SIG-M5 treated with dmso at 0.1 percent for 504 hours (cell line): ENCODE measurements around the gene NDOR1.

Source experiments
- DNase-seq: peaks from one replicate; lab custom pipeline; 2025; ENCODE audit not compliant: unreplicated experiment; lab: John Stamatoyannopoulos, UW

NDOR1 gene

GRCh38 chr9:137167747-137168572 is 37.5 kb upstream of the NDOR1 start:
- DNase-seq, result peak; percentile 20

- DNase-seq, result no peak
Measured at GRCh38 chr9:137168573-137168903, 37.0 kb upstream of the NDOR1 start.

- DNase-seq, result peak; percentile 40
Measured at GRCh38 chr9:137168904-137169856, 36.3 kb upstream of the NDOR1 start.

- DNase-seq, result no peak
Measured at GRCh38 chr9:137169896-137170358, 35.6 kb upstream of the NDOR1 start, which contains the start of gene LRRC26. Gene LRRC26 (minus strand): TSS chr9:137170051. CDS start chr9:137169943, 108 bp downstream.

- no peak for DNase-seq
Measured at GRCh38 chr9:137170486-137171148, 34.9 kb upstream of the NDOR1 start.

- DNase-seq, result no peak
Measured at GRCh38 chr9:137171149-137171900, 34.2 kb upstream of the NDOR1 start.

GRCh38 chr9:137172901-137173795 is 32.4 kb upstream of the NDOR1 start:
- DNase-seq, result no peak

GRCh38 chr9:137173796-137174664 is 31.5 kb upstream of the NDOR1 start:
- DNase-seq, result no peak

GRCh38 chr9:137174722-137175293 is 30.7 kb upstream of the NDOR1 start:
- DNase-seq, result no peak

GRCh38 chr9:137175345-137175961 is 30.0 kb upstream of the NDOR1 start:
- DNase-seq, result no peak

GRCh38 chr9:137176302-137177182 is 29.0 kb upstream of the NDOR1 start:
- DNase-seq, result peak; percentile 34

GRCh38 chr9:137178201-137178938 is 27.1 kb upstream of the NDOR1 start:
- no peak for DNase-seq

GRCh38 chr9:137178939-137179630 is 26.4 kb upstream of the NDOR1 start:
- DNase-seq, result no peak

- no peak for DNase-seq
Measured at GRCh38 chr9:137179761-137180160, 25.7 kb upstream of the NDOR1 start.

- DNase-seq, result no peak
Measured at GRCh38 chr9:137180491-137180890, 25.0 kb upstream of the NDOR1 start.
